Vagina (tissue), 2 donors: ENCODE measurements around the gene SLC16A11. TPM values are rescaled to one million over a fixed set of nuclear protein-coding genes. Genes with fewer than 3 reads are reported as not detected.
A peak's percentile ranks its signal among the peaks of the same experiment; 100 is the strongest.

Experiments
- DNase-seq, 2 donors: peaks; one replicate each; pipeline ENCODE4 v3.0.0-alpha.2; 2017; ENCODE audit errors: extremely low spot score in 2 of 2
- H3K27ac ChIP-seq: fragments of 200-600 bp; sonication (generic); one replicate; pipeline ENCODE4 v1.5.1; 2019
- H3K27me3 ChIP-seq: fragments of 200-600 bp; sonication (generic); one replicate; pipeline ENCODE4 v1.5.1; 2019
- H3K36me3 ChIP-seq, 2 donors: fragments of 200-600 bp; sonication (generic); one replicate each; pipeline ENCODE4 v1.5.1; 2017 to 2019
- H3K4me1 ChIP-seq: fragments of 200-600 bp; sonication (generic); one replicate; pipeline ENCODE4 v1.5.1; 2019
- H3K4me3 ChIP-seq, 2 donors: fragments of 200-600 bp; sonication (generic); 1 replicate in 1 of 2; 2 replicates in 1 of 2; pipeline ENCODE4 v1.5.1; 2016 to 2019
- H3K9me3 ChIP-seq: fragments of 200-600 bp; sonication (generic); one replicate; pipeline ENCODE4 v1.5.1; 2019
- CTCF ChIP-seq, 3 experiments: fragments of 450-650 bp in 2 of 3; fragments of 200-600 bp in 1 of 3; sonication (generic) in 1 of 3; IDR thresholded peaks; one replicate each; pipeline ENCODE4 v1.5.1; 2017 to 2019; ENCODE audit warnings: antibody characterized with exemption in 3 of 3, mild to moderate bottlenecking in 2 of 3, moderate library complexity in 2 of 3
- POLR2A ChIP-seq, 2 donors: fragments of 450-650 bp; IDR thresholded peaks; one replicate each; pipeline ENCODE4 v1.6.1; 2017; ENCODE audit warnings: antibody characterized with exemption in 2 of 2, mild to moderate bottlenecking in 2 of 2, moderate library complexity in 2 of 2
- POLR2AphosphoS5 ChIP-seq, 2 donors: sonication (generic); formaldehyde crosslinking; IDR thresholded peaks; one replicate each; pipeline ENCODE4 v1.9.0; 2017; ENCODE audit warnings: antibody characterized with exemption in 2 of 2, mild to moderate bottlenecking in 2 of 2, low read depth in 1 of 2; ENCODE audit not compliant: insufficient read depth in 1 of 2
- intact Hi-C: fragments of 100-400 bp; cut with DNase I; formaldehyde crosslinking; loops from one replicate; pipeline ENCODE4 v1.15.1; 2023
- total RNA-seq: library from RNA; depleted of rRNA; stranded (reverse); fragments of >200 nt; gene quantifications from one replicate; pipeline ENCODE4 v1.2.3, GENCODE V29; 2016

Gene SLC16A11
- total RNA-seq, 1 donor from 2014 or later = not detected

- TF ChIP-seq CTCF (IDR thresholded peaks at IDR 0.05) (peak in 1 of 3 experiments; percentile 27), POLR2A (IDR thresholded peaks at IDR 0.05) (no peak)
- Histone ChIP-seq H3K4me1 (peaks cover 7% of the 10 kb centered on the region), H3K9me3 (no peaks in the 10 kb centered on the region), H3K27ac (no peak overlapping the region), H3K27me3 (no peaks in the 10 kb centered on the region), H3K36me3 (peaks cover 0 to 45% of the 10 kb centered on the region in 2 donors), H3K4me3 (no peak overlapping the region)
- intact Hi-C loops = loop anchor here (10.0 kb wide), 1 partner anchor 337 kb away; no protein-coding TSS in a partner anchor
- no peak for DNase-seq
Observed at GRCh38 chr17:7001318-7001961, 42.5 kb downstream of the SLC16A11 start.

GRCh38 chr17:6998855-6999508, 44.9 kb downstream of the SLC16A11 start:
- Histone ChIP-seq H3K27me3 (no peaks in the 10 kb centered on the region), H3K4me3 (no peak overlapping the region), H3K36me3 (peaks cover 0 to 45% of the 10 kb centered on the region in 2 donors), H3K9me3 (no peaks in the 10 kb centered on the region), H3K4me1 (peaks cover 23% of the 10 kb centered on the region), H3K27ac (no peak overlapping the region)
- no peak for TF ChIP-seq CTCF (IDR thresholded peaks at IDR 0.05)
- TF ChIP-seq POLR2A (IDR thresholded peaks at IDR 0.05) = no peak
- TF ChIP-seq POLR2AphosphoS5 (IDR thresholded peaks at IDR 0.05; ENCODE audit: insufficient read depth in 1 of 2, low read depth in 1 of 2) = no peak
- intact Hi-C loops = no loop called here
- DNase-seq = no peak

DNA sequence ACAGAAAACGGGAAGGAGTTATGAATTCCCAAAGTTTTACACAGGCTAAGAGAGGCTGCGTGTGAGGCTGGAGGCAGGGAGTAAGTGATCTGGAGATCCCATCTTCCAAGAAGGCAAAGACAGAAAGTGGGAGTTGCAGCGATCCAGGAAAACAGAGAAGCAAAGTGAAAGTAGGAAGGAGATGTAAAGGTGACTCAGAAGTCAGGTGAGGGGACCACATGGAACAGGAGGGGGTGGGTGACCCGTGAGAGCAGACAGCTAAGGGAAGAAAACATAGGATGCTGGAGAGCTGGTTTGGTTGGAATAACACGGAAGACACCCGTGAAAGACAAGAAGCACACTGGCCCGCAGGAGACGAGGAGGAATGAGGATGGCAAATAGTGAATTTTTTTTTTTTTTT, 46.7 kb downstream of the SLC16A11 start:
- DNase-seq = no peak
- Histone ChIP-seq H3K4me1 (peaks cover 23% of the 10 kb centered on the region), H3K9me3 (no peaks in the 10 kb centered on the region), H3K27ac (no peak overlapping the region), H3K27me3 (no peaks in the 10 kb centered on the region), H3K4me3 (peak overlapping the region in 1 of 2 donors; percentile 42), H3K36me3 (peaks cover 0 to 36% of the 10 kb centered on the region in 2 donors)
- TF ChIP-seq POLR2AphosphoS5 (IDR thresholded peaks at IDR 0.05; ENCODE audit: insufficient read depth in 1 of 2, low read depth in 1 of 2) (no peak), CTCF (IDR thresholded peaks at IDR 0.05) (no peak), POLR2A (IDR thresholded peaks at IDR 0.05) (no peak)
- intact Hi-C loops = no loop called here

DNA sequence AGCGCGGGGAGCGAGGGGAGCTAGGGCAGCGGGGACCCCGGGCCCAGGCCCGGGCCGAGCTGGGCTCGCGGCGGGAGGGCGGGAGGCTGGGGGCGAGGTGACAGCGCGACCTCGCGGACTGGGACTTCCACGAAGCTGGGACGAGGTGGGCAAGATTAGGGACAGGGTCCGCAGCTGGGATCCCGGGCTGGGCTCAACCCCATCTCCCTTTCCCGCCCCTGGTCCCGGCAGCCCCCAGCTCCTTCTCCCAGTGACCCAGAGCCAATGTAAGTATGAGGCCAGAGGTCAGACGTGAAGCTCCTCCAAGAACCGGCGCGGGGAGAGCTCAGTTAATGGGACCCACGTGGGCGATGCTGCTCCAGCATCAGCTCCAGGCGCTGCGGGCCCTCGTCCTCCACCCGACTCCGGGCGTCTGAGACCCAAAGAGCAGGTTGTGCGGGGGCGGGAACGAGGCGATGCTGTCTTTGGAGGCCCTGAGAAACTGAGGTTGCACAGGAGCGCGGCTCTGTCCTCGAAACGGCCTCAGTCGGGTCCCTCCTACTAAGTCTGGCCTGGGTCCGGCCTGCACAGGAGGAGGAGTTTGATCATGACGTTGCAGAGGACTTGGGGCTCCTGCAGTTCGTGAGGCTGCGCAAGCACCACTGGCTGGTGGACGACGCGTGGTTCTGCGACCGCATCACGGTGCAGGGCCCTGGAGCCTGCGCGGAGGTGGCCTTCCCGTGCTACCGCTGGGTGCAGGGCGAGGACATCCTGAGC, 47.5 kb downstream of the SLC16A11 start:
- TF ChIP-seq POLR2A (IDR thresholded peaks at IDR 0.05) (no peak), POLR2AphosphoS5 (IDR thresholded peaks at IDR 0.05; ENCODE audit: insufficient read depth in 1 of 2, low read depth in 1 of 2) (peak in 1 of 2 donors; percentile 11)
- H3K9me3 ChIP-seq = no peaks in the 10 kb centered on the region
- peaks cover 0 to 31% of the 10 kb centered on the region in 2 donors for H3K36me3 ChIP-seq
- peak overlapping the region; percentile 42 to 47 for H3K4me3 ChIP-seq
- H3K27me3 ChIP-seq = no peaks in the 10 kb centered on the region
- intact Hi-C loops = no loop called here
- peaks cover 23% of the 10 kb centered on the region for H3K4me1 ChIP-seq
- no peak overlapping the region for H3K27ac ChIP-seq
- DNase-seq = no peak

DNA sequence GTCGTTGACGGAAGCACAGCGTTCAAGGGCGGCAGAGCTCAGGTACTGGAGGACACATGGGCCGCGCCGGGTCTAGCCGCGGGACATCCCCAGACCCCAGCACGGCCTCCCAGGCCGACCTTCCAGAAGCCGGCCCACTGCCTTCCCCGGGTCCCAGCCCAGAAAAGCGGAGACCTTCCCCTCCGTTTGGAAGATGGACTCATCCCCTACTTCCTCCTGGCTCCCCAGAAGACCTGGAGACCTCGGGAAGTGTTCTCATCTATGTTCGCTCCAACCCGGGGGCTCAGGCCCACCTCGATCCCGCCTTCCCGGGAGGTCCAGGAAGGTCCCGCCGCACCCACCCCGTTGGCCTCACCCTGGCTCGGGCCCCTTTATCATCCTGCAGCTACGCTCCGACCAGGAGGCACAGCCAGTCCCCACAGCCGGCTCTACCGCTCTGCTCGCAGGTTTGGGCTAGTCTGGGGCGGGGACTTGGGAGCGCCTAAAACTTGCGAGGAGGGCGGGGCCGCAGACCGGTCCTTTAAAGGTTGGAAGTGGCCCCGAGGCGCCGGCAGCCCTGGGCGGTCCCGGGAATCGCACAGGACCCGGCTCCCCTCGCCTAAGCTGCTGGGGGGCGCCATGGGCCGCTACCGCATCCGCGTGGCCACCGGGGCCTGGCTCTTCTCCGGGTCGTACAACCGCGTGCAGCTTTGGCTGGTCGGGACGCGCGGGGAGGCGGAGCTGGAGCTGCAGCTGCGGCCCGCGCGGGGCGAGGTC, 48.2 kb downstream of the SLC16A11 start, which contains the start of gene ALOX12:
TSS of gene ALOX12 (plus strand) at position 550 of the 756 bp plus-strand sequence. CDS start at position 619, 69 bp downstream.
- no peaks in the 10 kb centered on the region for H3K27me3 ChIP-seq
- intact Hi-C loops = no loop called here
- DNase-seq = no peak
- H3K4me3 ChIP-seq = peak within 1 kb of the TSS; percentile 42 to 47
- H3K9me3 ChIP-seq = no peaks in the 10 kb centered on the region
- H3K4me1 ChIP-seq = peaks cover 23% of the 10 kb centered on the region
- H3K27ac ChIP-seq = peak within 1 kb of the TSS; percentile 58
- TF ChIP-seq POLR2AphosphoS5 (IDR thresholded peaks at IDR 0.05; ENCODE audit: insufficient read depth in 1 of 2, low read depth in 1 of 2) = peak in 1 of 2 donors; percentile 80
- no peak for TF ChIP-seq CTCF (IDR thresholded peaks at IDR 0.05)
- H3K36me3 ChIP-seq = peaks cover 0 to 24% of the 10 kb centered on the region in 2 donors
